Gastrocnemius medialis (tissue), 4 donors: ENCODE data around the gene MEF2D. TPM values are rescaled to one million over a fixed set of nuclear protein-coding genes. Genes with fewer than 3 reads are reported as not detected.

Experiments
- ATAC-seq, 2 donors: fragments of 150-250 bp; one replicate each; pipeline ENCODE4 v1.9.1; 2016
- DNase-seq, 2 donors: peaks; one replicate each; pipeline ENCODE4 v3.0.0-alpha.2; 2019
- H3K27ac ChIP-seq, 4 donors: fragments of 200-600 bp; sonication (generic); 1 replicate in 1 of 4; 2 replicates in 3 of 4; pipeline ENCODE4 v1.5.1; 2016 to 2018; ENCODE audit warnings: mild to moderate bottlenecking in 2 of 4, moderate library complexity in 1 of 4
- H3K27me3 ChIP-seq, 3 donors: fragments of 200-600 bp; sonication (generic) in 2 of 3; 1 replicate in 1 of 3; 2 replicates in 2 of 3; pipeline versions ENCODE4 v1.5.1 to v1.6.0; 2016 to 2019; ENCODE audit warnings: mild to moderate bottlenecking in 1 of 3, moderate library complexity in 1 of 3
- H3K36me3 ChIP-seq, 2 donors: fragments of 200-600 bp; sonication (generic) in 1 of 2; one replicate each; pipeline ENCODE4 v1.5.1; 2017 to 2018
- H3K4me1 ChIP-seq, 2 donors: fragments of 200-600 bp; sonication (generic) in 1 of 2; one replicate each; pipeline ENCODE4 v1.5.1; 2016 to 2017; ENCODE audit warnings: mild to moderate bottlenecking in 2 of 2
- H3K4me3 ChIP-seq, 4 donors: fragments of 200-600 bp; sonication (generic) in 3 of 4; 1 replicate in 1 of 4; 2 replicates in 3 of 4; pipeline ENCODE4 v1.5.1; 2016 to 2019; ENCODE audit warnings: mild to moderate bottlenecking in 2 of 4
- H3K9me3 ChIP-seq, 3 donors: fragments of 200-600 bp; sonication (generic) in 2 of 3; 1 replicate in 1 of 3; 2 replicates in 2 of 3; pipeline ENCODE4 v1.5.1; 2016 to 2019
- CTCF ChIP-seq, 5 experiments: fragments of 450-650 bp in 3 of 5; fragments of 200-600 bp in 2 of 5; sonication (generic) in 2 of 5; IDR thresholded peaks in 4 of 5; conservative IDR thresholded peaks in 1 of 5; 1 replicate in 4 of 5; 2 replicates in 1 of 5; pipeline ENCODE4 v1.5.1; 2016 to 2019; ENCODE audit warnings: antibody characterized with exemption in 5 of 5, mild to moderate bottlenecking in 3 of 5, moderate library complexity in 3 of 5
- POLR2A ChIP-seq, 2 donors: fragments of 450-650 bp; IDR thresholded peaks; one replicate each; pipeline ENCODE4 v1.6.1; 2017; ENCODE audit warnings: antibody characterized with exemption in 2 of 2, mild to moderate bottlenecking in 2 of 2, moderate library complexity in 2 of 2
- in situ Hi-C, 4 donors: fragments of 200-750 bp; cut with MboI; loops; one replicate each; pipeline versions ENCODE4 v1.15.0 to v1.8.0; 2017; ENCODE audit warnings: low sequenced_read_pairs in 4 of 4
- intact Hi-C: fragments of 100-400 bp; cut with DNase I; formaldehyde crosslinking; loops from one replicate; pipeline ENCODE4 v1.15.1; 2023; ENCODE audit warnings: low total_unique reads
- total RNA-seq, 4 donors: library from RNA; depleted of rRNA; stranded (reverse); fragments of >200 nt; gene quantifications; one replicate each; pipeline versions ENCODE4 v1.1.0 to v1.2.3, GENCODE V29; 2016

Gene MEF2D
- total RNA-seq, 4 donors from 2014 or later, result 129 to 260 (median 168) TPM

- no peaks in the 10 kb centered on the region for H3K36me3 ChIP-seq
- intact Hi-C loops, result loop anchor here (1.0 to 10.0 kb wide), 3 partner anchors 16 to 1486 kb away; partner anchors contain the start of gene ZBTB7B
- H3K27ac ChIP-seq, result peak overlapping the region; percentile 96 to 99 (median 98)
- peaks cover 96 to 98% of the 10 kb centered on the region in 2 donors for H3K4me1 ChIP-seq
- in situ Hi-C loops, result loop anchor here in 1 of 4 donors (25.0 kb wide), 1 partner anchor 378 kb away; the partner anchor contains the start of gene LMNA
- TF ChIP-seq POLR2A (IDR thresholded peaks at IDR 0.05) (peak; percentile 45 to 60), CTCF (IDR thresholded peaks at IDR 0.05 in 4 of 5, conservative IDR thresholded peaks at IDR 0.05 in 1 of 5) (peak; percentile 51 to 70 (median 53))
- DNase-seq, result peak; percentile 65 to 83
- no peaks in the 10 kb centered on the region for H3K9me3 ChIP-seq
- H3K27me3 ChIP-seq, result no peaks in the 10 kb centered on the region
- peak; percentile 46 to 55 for ATAC-seq
- peak overlapping the region; percentile 32 to 89 (median 56) for H3K4me3 ChIP-seq
Measured at GRCh38 chr1:156490401-156491032, 10.1 kb downstream of the MEF2D start.

GRCh38 chr1:156489935-156490293 is 10.7 kb downstream of the MEF2D start:
- in situ Hi-C loops (loop anchor here in 1 of 4 donors (25.0 kb wide), 1 partner anchor 378 kb away; the partner anchor contains the start of gene LMNA), intact Hi-C loops (loop anchor here (1.0 to 10.0 kb wide), 3 partner anchors 15 to 1485 kb away; partner anchors contain the start of gene ZBTB7B)
- DNase-seq (no peak), ATAC-seq (peak in 1 of 2 donors; percentile 0)
- H3K27me3 ChIP-seq, result no peaks in the 10 kb centered on the region
- peak overlapping the region; percentile 96 to 99 (median 98) for H3K27ac ChIP-seq
- H3K4me1 ChIP-seq, result peaks cover 96 to 98% of the 10 kb centered on the region in 2 donors
- TF ChIP-seq CTCF (IDR thresholded peaks at IDR 0.05 in 4 of 5, conservative IDR thresholded peaks at IDR 0.05 in 1 of 5), result no peak
- no peak for TF ChIP-seq POLR2A (IDR thresholded peaks at IDR 0.05)
- no peaks in the 10 kb centered on the region for H3K36me3 ChIP-seq
- H3K4me3 ChIP-seq, result peak overlapping the region; percentile 32 to 89 (median 56)
- H3K9me3 ChIP-seq, result no peaks in the 10 kb centered on the region

- intact Hi-C loops, result no loop called here
- DNase-seq, result peak; percentile 80 to 92
Measured at GRCh38 chr1:156489166-156489934, 11.2 kb downstream of the MEF2D start.

More at GRCh38 chr1:156489166-156489934, 11.2 kb downstream of the MEF2D start:
- in situ Hi-C loops, result loop anchor here in 1 of 4 donors (25.0 kb wide), 1 partner anchor 377 kb away; the partner anchor contains the start of gene LMNA
- peak; percentile 44 to 47 for ATAC-seq
- Histone ChIP-seq H3K27me3 (no peaks in the 10 kb centered on the region), H3K27ac (peak overlapping the region; percentile 96 to 99 (median 98)), H3K36me3 (no peaks in the 10 kb centered on the region), H3K4me1 (peaks cover 96 to 98% of the 10 kb centered on the region in 2 donors), H3K9me3 (no peaks in the 10 kb centered on the region), H3K4me3 (peak overlapping the region; percentile 32 to 89 (median 56))
- peak; percentile 84 to 91 for TF ChIP-seq POLR2A (IDR thresholded peaks at IDR 0.05)
- peak in 4 of 5 experiments; percentile 42 to 64 (median 50) for TF ChIP-seq CTCF (IDR thresholded peaks at IDR 0.05 in 4 of 5, conservative IDR thresholded peaks at IDR 0.05 in 1 of 5)
